HG03280 (cell line): ENCODE results near the gene CACNA1F.

Source experiments
- ATAC-seq: cut with Tn5 transposase; IDR thresholded peaks from one replicate; pipeline ENCODE4 v1.9.1; 2021; ENCODE audit warnings: mild to moderate bottlenecking, moderate library complexity; ENCODE audit not compliant: unreplicated experiment

CACNA1F gene

DNA sequence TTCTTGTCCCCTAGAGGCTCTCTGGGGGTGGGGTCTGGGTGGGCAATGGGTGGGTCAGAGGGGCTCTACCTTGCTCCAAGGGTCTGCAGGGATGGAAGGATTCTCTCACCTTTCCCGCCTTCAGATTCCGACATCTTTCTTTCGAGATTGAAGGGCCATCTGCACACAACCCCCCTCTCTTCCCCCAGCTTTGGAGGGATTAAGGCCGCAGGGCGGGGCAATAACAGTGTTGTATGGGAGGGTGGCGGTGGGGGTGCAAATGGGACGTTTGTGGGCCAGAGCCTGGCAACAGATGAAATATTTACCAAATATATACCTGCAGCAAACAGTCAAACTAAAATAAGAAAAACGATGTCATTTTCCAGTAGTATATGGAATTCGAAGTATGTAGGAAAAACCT lies at the start of gene CACNA1F:
Gene CACNA1F (minus strand): TSS at position 165 of the 400 bp plus-strand sequence. CDS start 31 bp downstream, at position 134.
- ATAC-seq: no peak

DNA sequence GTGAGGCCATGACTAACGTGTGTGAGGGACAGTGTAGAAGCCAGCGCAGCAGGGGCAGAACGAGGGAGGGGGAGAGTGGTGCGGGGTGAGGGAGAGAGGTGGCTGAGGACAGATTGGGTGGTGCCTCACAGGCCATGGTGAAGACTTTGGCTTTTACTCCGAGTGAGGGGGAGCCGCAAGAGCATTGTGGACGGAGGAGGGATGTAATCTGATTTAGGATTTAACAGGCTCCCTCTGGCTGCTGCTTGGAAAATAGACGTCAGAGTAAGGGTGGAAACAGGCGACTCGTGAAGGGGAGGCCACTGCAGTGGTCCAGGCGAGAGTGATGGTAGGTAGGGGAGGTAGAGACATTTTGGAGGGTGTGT lies 49.5 kb upstream of the CACNA1F start:
- no peak for ATAC-seq

DNA sequence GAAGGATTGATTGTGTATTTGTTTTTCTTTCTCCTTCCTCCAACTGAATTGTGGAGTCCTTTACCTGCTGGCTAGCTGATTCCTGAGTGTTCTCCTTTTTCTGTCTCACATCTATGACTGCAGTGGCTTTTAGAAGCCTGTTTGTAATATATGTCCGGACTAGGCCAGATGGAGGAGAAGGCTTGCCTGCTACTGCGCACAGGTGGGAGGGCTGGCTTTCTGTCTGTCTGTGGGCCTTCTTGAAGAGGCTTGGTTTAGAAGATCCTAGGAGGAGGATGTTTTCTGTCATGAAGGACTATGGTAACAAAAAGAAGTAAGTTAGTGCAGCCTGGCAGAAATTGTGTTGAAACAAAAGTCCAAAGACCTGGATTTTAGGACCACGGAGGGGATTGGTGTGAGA lies 44.9 kb upstream of the CACNA1F start:
- no peak for ATAC-seq

DNA sequence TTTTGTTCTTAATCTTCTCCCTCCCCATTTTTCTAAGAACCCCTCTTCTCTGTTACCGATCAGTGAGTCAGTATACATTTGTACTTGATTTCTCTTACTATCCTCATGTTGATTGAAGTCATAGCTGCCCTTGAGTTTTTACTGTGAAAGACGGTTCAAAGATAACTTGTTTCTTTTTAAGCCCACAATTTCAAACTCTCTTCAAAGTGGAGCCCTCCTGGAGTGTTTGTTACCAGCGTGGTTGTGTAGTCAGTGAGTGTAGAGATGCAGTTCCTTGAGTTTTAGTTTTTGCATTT lies 44.3 kb upstream of the CACNA1F start:
- ATAC-seq: no peak

DNA sequence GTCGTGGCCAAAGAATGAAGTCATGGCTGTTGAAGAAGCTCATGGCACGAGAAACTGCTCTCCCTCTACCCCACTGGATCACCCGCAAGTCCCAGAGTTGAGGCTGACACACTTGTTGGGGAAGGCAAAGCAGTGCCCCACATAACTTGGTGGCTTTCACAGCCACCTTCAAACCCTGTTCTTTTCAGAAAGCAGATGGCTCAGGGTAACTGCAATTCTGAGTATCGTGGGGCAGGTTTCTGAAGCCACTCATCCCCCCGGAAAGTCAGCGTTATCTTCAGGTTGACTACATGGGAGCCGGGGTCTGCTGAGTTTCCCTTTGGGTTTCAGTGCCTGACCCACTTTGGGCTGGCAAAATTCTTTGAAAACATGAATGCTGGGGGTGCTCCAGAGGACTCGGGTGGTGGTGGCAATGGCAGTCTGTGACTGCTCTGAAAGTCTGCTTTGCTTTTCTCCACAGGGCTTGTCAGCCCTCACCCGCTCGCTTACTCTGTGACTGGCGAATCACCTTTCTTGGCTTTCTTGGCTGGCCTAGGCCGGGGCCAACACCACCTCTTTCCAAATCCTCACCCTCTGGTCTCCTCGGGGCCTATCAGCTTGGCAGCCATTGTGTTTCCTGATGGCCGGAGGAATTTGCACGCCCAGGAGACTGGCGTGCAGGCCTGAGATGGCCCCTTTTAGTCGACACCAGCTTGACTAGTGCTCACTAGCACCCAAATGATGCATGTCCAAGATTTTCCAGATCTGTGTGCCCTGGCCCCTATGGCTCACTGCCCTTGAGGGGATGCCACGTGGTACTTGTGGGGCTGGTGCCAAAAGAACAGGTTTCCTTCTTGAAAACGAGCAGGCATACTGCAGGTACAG lies 43.8 kb upstream of the CACNA1F start:
- no peak for ATAC-seq

DNA sequence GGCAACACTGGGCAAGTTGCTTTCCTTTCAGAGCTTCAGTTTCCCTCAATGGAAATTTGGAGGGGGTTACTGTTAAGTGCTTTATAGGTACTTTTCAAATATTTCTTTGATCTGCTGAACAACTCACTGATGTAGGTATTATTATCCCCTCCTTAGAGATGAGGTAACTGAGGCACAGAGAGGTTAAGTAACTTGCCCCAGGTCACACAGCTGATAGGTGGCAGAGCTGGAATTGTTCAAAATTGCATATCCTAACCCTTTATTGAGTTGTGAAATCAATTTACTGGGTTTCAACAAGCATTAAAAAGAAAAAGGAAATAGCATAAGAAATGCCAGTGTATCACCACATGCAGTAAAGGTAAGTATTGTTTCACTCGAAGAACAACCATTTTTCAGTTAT lies 43.1 kb upstream of the CACNA1F start:
- no peak for ATAC-seq

DNA sequence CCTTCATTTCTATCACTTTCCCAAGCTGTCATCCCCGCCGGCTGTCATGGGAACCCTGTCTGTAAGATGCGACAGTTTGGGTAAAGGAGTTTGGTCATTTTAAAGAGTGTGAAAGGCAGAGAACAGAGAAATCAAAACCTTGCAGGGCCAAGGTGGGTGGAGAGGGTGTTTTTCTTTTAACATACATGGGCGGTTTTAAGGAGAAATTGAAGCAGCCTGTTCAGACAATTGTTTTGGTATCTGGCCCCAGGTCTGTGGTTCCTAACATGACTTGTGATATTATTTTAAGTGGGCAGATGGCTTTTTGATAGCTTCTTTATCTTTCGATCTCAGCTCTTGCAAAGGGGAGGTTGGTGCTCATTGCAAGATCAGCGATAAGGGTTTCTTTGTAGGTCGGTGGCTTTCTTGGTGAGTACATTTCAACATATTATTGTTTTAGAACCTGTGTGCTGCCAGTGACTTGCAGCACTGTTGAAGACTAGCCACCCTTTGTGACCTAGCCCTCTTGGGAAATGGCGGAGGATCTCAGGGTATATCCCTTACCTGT lies 40.1 kb upstream of the CACNA1F start:
- no peak for ATAC-seq

DNA sequence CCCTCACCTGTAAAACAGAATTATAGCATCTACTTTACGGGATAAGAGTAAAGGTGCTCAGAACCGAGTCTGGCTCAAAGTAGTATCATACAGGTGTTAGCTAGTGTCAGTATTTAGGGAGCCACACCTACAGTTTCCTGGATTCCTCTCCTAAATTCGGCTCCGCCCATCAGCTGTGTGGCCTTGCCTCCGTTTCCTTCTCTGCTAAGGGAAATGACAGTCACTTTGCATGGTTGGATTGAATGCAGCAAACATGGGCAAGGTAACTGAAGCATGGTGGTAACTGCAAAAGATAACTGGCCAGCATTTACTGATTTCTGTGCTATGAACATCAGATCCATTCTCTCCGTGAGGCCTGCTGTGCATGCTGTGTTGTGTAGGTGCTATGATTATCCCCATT lies 39.3 kb upstream of the CACNA1F start:
- ATAC-seq: no peak

DNA sequence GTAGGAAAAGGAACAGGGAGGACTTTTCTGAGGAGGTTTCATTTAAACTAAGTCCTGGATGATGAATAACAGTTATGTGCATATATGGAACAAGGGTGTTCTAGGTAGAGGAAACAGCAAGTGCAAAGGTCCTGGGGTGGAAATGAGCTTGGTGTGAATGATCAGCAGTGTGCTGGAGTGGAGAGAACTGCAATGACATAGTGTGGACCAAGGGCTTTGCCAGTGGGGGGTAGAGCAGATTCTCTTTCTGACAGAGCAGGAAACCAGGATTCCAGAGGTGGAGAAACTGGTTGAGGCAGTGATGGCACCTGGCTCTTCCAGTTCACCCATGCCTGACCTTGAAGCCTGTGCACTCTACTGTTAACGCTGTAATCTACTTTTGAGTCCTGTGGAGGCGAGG lies 38.2 kb upstream of the CACNA1F start:
- ATAC-seq: no peak

DNA sequence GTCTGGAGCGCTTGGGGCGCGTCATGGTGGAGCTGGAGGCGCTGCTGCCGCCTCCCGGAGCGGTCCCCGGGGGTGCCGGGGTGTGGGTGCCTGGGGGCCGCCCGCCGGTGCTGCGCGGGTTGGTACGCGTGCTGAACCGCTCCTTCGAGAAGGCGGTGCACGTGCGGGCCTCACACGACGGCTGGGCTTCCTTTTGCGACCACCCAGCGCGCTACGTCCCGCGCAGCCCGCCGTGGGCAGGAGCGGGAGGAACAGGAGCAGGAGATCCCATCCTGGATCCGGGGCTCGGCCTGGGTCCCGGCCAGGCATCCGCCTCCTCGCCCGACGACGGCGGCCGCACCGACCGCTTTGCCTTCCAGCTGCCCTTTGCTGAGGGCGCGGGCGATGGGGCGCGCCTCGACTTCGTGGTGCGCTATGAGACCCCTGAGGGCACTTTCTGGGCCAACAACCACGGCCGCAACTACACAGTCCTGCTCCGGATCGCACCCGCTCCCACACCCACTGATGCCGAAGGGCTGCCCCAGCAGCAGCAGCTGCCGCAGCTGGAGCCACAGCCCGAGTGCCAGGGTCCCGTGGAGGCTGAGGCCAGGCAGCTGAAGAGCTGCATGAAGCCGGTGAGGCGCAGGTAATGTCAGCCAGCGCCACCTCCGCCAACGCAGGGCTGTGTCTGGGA lies 37.2 kb upstream of the CACNA1F start:
- no peak for ATAC-seq

DNA sequence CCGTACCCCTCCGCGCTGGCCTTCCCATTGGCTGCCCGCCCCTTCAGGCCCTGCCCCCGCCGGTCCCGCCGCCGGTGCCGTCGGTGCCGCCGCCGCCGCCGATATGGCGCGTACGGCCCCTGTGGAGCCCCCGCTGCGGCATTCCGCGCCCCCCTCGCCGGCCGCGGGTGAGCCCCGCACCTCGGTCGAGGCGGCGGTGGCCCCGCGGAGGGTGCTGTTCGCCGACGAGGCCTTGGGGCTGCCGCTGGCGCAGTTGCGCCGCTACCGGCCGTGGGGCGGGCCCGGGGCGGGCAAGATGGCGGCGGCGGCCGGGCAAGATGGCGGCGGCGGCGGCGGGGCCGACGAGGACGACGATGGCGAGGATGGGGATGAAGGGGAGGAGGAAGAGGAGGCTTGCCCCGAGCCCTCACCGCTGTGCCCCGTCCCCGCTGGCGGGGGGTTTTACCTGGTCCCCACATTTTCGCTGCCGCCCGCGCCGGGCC lies 36.7 kb upstream of the CACNA1F start, which contains the start of gene PPP1R3F:
Gene PPP1R3F (plus strand): TSS at position 27 of the 482 bp plus-strand sequence. CDS start 77 bp downstream, at position 104.
- peak; percentile 20 for ATAC-seq

DNA sequence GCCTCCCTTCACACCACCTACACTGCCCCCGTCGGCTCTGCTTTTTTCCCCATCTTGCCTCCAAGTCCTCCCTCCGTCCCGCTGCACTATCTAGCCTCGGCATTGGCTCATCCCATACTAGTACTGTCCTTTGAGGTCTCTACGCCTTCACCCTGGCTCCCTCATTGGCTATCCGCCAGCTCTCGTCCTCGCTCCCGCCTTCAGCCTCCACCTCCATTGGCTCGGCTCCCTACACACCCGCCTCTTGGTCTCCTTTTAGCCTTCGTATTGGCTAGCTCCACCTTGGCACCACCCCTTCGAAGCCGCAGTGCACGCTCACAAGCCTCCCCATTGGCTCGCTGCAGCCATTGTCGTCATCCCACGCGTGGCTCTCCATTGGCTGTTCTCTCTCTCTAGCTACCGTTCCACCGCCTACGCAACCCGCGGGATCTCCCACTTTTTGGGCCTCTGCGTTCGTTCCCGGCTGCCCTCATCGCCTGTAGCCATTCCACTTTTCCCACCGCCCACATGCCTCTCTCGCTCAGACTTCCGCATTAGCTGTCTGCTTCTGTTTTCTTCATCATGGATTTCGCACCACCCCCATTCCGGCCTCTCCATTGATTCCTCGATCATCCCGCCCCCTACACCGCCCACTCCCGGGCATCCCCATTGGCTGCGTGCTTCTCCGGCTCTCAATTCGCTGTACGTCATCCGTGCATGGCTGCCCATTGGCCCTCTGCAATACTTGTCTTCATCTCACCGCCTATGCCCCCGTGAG lies 36.0 kb upstream of the CACNA1F start:
- peak; percentile 84 for ATAC-seq

DNA sequence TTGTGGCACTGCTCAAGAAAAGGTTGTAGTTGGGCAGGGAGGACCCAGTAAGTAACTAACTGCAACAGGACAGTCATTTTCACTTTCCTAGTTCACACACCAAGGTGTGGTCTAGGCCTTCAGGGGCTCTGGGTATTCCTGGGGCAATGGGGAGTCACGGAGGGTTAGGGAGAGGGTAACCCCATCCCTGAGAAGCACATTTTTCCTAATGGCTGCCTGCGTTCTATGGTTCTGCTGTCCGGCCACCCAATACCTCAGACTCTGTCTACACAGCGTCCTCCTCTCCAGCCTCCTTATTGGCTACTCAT lies 35.5 kb upstream of the CACNA1F start:
- no peak for ATAC-seq

DNA sequence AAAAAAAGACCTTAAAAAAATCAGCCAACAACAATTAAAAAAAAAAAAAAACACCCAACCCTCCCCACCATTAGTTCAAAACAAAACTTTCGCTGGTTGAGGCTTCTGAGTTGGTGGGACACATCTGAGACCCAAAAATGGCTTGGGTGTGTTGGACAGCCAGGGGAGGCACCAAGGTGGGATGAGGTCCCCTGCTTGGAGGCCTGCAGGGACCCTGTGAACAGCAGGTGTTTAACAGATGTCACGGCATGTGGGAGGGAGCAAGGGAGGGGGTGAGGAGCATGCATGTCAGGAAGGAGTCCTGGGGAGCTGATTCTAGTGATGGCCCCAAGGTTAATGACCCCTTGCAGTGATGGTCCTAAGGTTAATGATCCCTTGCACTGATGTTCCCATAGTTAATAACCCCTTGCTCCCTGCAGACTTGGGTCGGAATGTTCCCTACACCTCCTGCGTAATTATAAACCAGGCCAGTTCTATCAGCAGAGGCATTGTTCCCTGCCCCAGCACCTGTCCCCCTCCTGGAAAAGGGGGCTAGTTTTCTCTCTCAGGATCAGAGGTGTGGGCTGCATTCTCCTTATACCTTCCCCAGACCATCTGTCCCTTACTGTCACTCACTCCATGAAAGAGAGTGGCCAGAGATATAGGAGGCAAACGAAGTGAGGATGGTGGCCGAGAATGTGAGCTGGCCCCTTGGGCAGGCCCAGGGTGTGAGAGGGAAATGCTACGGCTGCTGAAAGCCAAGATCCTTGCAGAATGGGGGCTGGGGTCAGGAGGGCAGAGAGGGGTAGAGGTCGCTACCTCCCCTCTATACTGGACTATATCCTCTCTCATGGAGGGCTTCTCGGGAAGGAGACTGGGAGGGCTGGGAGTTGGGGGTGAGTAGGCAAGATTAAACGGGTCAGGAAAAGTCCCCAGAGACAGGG lies 33.6 kb upstream of the CACNA1F start:
- no peak for ATAC-seq

DNA sequence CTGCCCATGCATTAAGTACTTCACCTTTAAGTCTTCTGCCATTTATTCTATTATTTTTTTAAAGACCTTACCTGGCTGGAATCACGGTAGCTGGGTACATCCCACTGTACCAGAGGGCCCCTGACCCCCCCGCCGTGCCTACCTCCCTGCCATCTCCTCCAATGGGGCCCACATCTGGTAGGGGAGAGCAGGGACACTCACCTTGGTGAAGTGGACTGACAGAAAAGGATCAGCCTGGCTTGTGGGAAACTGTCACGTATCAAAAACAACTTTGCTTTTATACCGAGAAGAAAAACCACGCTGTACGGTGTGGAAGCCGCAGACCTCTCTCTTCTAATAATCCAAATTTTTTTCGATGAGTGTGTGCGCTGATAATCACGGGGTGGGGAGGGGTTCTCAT lies 31.3 kb upstream of the CACNA1F start, which contains the start of gene FOXP3:
Gene FOXP3 (minus strand): TSS at position 251 of the 400 bp plus-strand sequence. CDS start 6,205 bp downstream, outside the sequence.
- ATAC-seq: no peak

DNA sequence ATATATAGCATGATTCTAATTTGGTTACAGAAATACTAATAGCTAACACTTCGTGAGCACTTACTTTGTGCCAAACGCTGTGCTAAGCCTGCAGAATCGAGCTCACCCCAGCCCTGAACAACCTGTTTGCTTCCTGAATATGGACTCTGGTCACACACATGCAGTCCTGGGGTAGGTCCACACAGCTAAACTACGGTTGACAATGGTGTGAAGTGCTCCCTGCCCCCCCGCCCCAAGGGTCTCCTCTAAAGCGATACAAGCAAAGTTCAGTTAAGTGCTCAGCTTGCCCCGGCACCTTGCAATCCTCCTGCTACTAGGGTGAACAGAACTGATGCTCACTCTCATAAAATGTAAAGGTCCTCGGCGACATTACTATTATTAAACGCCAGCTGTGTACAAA lies 30.5 kb upstream of the CACNA1F start:
- ATAC-seq: no peak

DNA sequence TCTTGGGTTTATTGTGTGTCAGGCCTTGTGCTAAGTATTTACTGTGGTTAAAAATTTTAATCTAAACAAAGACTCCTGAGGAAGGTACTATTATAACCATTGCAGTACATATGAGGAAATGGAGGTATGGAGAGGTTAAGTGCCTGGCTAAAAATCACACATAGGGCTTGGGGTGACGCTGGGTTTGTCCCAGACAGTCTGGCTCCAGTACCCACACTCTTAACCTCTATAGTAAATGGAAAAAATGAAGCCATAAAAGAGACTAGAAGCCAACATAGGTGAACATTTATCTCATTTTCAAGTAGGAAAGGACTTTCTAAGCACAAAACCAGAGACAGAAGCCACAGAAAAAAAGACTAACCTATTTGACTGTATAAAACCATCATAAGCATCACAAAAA lies 29.5 kb upstream of the CACNA1F start:
- no peak for ATAC-seq

DNA sequence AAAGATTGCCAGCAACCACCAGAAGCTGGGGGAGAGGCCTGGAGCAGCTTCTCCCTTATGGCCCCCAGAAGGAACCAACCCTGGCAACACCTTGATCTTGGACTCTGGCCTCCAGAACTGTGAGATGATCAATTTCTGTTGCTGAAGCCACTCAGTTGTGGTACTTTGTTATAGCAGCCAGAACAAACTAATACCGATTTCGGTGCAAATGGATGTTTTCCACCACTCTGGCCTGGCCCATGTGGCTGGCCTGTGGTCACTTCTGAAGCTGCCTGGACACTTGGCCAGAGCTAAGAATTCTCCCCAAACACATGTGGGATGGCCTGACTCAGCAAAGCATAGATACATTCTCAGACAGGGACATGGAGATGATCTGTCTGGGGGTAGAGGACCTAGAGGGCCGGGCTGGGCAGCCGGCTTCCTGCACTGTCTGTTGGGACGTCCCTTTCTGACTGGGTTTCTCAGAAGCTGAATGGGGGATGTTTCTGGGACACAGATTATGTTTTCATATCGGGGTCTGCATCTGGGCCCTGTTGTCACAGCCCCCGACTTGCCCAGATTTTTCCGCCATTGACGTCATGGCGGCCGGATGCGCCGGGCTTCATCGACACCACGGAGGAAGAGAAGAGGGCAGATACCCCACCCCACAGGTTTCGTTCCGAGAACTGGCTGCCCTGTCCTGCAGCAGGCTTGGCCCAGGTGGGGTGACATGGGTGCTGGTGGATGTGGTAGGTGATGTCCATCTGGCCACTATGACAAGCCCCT lies 27.3 kb upstream of the CACNA1F start:
- no peak for ATAC-seq

DNA sequence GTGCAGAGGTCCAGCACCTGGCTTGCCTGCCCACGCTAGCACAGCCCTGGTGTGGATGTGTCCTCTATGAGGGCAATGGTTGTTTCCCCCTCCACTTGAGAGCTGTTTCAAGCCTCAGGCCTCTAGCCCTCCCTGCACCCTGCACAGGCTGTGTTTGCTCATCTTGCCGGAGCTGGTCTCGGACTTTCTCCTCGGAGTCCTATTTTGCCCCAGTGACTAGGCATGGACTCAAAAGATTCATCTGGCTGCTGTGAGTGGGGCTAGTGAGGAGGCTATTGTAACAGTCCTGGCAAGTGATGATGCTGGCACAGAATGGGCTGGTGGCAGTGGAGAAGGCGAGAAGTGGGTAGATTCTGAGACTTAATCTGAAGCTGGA lies 25.6 kb upstream of the CACNA1F start:
- no peak for ATAC-seq
